ENCODE measurements around the gene JTB. TPM values are rescaled to one million over a fixed set of nuclear protein-coding genes. Genes with fewer than 3 reads are reported as not detected.

Gene JTB
- total RNA-seq, 1 donor from 2014 or later: 72.1 TPM

GRCh38 chr1:153938996-153939395, 38.5 kb downstream of the JTB start:
- H3K4me3 Mint-ChIP-seq: no peak overlapping the region
- peaks cover 24% of the 10 kb centered on the region for H3K36me3 Mint-ChIP-seq

GRCh38 chr1:153937331-153937730, 40.1 kb downstream of the JTB start:
- Mint-ChIP-seq H3K27me3 (ENCODE audit: low read depth) (no peaks in the 10 kb centered on the region), H3K4me3 (no peak overlapping the region), H3K4me1 (no peaks in the 10 kb centered on the region), H3K36me3 (peaks cover 29% of the 10 kb centered on the region), H3K27ac (no peak overlapping the region), H3K9me3 (no peaks in the 10 kb centered on the region)
- no peak for DNase-seq (ENCODE audit: low spot score in 2 of 2, unreplicated experiment in 2 of 2)
- TF ChIP-seq, protein P1, sequence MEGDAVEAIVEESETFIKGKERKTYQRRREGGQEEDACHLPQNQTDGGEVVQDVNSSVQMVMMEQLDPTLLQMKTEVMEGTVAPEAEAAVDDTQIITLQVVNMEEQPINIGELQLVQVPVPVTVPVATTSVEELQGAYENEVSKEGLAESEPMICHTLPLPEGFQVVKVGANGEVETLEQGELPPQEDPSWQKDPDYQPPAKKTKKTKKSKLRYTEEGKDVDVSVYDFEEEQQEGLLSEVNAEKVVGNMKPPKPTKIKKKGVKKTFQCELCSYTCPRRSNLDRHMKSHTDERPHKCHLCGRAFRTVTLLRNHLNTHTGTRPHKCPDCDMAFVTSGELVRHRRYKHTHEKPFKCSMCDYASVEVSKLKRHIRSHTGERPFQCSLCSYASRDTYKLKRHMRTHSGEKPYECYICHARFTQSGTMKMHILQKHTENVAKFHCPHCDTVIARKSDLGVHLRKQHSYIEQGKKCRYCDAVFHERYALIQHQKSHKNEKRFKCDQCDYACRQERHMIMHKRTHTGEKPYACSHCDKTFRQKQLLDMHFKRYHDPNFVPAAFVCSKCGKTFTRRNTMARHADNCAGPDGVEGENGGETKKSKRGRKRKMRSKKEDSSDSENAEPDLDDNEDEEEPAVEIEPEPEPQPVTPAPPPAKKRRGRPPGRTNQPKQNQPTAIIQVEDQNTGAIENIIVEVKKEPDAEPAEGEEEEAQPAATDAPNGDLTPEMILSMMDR (IDR thresholded peaks at IDR 0.05; ENCODE audit: unreplicated experiment): no peak

More at GRCh38 chr1:153938996-153939395, 38.5 kb downstream of the JTB start:
- no peak for DNase-seq (ENCODE audit: low spot score in 2 of 2, unreplicated experiment in 2 of 2)
- no peak overlapping the region for H3K27ac Mint-ChIP-seq
- TF ChIP-seq, protein P1 (IDR thresholded peaks at IDR 0.05; ENCODE audit: unreplicated experiment): no peak
- no peaks in the 10 kb centered on the region for H3K9me3 Mint-ChIP-seq
- no peaks in the 10 kb centered on the region for H3K4me1 Mint-ChIP-seq
- no peaks in the 10 kb centered on the region for H3K27me3 Mint-ChIP-seq (ENCODE audit: low read depth)

DNA sequence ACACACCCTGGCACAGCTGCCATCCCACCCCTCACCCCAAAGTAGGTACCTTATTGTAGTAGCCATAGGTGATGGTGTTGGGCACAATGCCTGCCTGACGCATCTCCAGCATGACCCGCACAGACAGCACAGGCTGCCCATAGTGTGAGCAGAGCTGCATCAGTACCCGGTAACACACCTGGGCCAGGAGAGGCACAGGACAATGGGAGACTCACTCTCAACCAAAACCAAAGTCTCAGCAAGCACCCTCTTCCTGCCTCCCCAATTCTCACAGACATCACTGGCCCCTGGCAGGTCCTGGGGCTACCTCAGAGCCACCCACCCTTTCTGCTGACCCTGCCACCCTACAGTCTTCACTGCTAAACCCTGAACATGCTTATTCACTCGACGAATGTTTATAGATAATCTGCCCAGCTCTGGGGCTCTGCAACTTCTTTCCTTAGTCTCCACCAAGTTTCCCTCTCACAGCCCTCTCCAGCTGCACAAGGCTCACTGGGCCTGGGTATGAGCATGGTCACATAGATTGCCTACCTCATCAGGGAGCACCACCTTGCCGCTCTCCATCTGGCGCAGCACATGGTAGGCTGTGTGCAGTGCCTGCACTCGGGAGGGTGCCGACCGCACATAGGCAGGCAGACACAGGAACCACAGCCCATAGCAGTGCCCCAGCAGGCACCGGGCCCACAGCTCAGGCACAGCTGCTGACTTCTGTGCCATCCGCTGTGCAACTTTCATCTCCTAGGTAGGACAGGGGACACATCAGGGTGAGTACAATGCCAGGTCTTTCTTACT, 41.3 kb downstream of the JTB start:
- no peak for DNase-seq (ENCODE audit: low spot score in 2 of 2, unreplicated experiment in 2 of 2)
- TF ChIP-seq, protein P1 (IDR thresholded peaks at IDR 0.05; ENCODE audit: unreplicated experiment): no peak
- H3K9me3 Mint-ChIP-seq: no peaks in the 10 kb centered on the region
- no peak overlapping the region for H3K27ac Mint-ChIP-seq
- peaks cover 29% of the 10 kb centered on the region for H3K36me3 Mint-ChIP-seq
- H3K4me1 Mint-ChIP-seq: no peaks in the 10 kb centered on the region
- no peak overlapping the region for H3K4me3 Mint-ChIP-seq
- no peaks in the 10 kb centered on the region for H3K27me3 Mint-ChIP-seq (ENCODE audit: low read depth)

- no peak overlapping the region for H3K4me3 Mint-ChIP-seq
Observed at GRCh38 chr1:153934746-153935145, 42.7 kb downstream of the JTB start.

GRCh38 chr1:153933955-153934354, 43.5 kb downstream of the JTB start:
- DNase-seq (ENCODE audit: low spot score in 2 of 2, unreplicated experiment in 2 of 2): no peak
- H3K27ac Mint-ChIP-seq: no peak overlapping the region
- no peaks in the 10 kb centered on the region for H3K9me3 Mint-ChIP-seq
- H3K4me1 Mint-ChIP-seq: no peaks in the 10 kb centered on the region
- peaks cover 26% of the 10 kb centered on the region for H3K36me3 Mint-ChIP-seq
- H3K27me3 Mint-ChIP-seq (ENCODE audit: low read depth): no peaks in the 10 kb centered on the region
- TF ChIP-seq, protein P1 (IDR thresholded peaks at IDR 0.05; ENCODE audit: unreplicated experiment): no peak
- no peak overlapping the region for H3K4me3 Mint-ChIP-seq

More at GRCh38 chr1:153934746-153935145, 42.7 kb downstream of the JTB start:
- Mint-ChIP-seq H3K4me1 (no peaks in the 10 kb centered on the region), H3K36me3 (peaks cover 26% of the 10 kb centered on the region), H3K27ac (no peak overlapping the region), H3K9me3 (no peaks in the 10 kb centered on the region), H3K27me3 (ENCODE audit: low read depth) (no peaks in the 10 kb centered on the region)
- TF ChIP-seq, protein P1 (IDR thresholded peaks at IDR 0.05; ENCODE audit: unreplicated experiment): no peak
- no peak for DNase-seq (ENCODE audit: low spot score in 2 of 2, unreplicated experiment in 2 of 2)

Data from mesothelial cell of epicardium (in vitro differentiated cells).